Measurements from ENCODE around the gene NAALADL2.
"Not testable (repeated sequence)": the region's sequence is repeated elsewhere in the genome, so short reads cannot be mapped to it uniquely, and the experiment has no call there.

NAALADL2 gene

GRCh38 chr3:175528693-175529092 is 669.6 kb downstream of the NAALADL2 start:
- DNase-seq, result not testable (repeated sequence)

- no peak for DNase-seq
Observed at GRCh38 chr3:175535351-175535750, 676.2 kb downstream of the NAALADL2 start.

GRCh38 chr3:175546115-175546514 is 687.0 kb downstream of the NAALADL2 start:
- no peak for DNase-seq

- no peak for DNase-seq
Observed at GRCh38 chr3:175552929-175553328, 693.8 kb downstream of the NAALADL2 start.

GRCh38 chr3:175554801-175555200 is 695.7 kb downstream of the NAALADL2 start:
- DNase-seq, result no peak

GRCh38 chr3:175558261-175558660 is 699.1 kb downstream of the NAALADL2 start:
- DNase-seq, result no peak

GRCh38 chr3:175564363-175564762 is 705.2 kb downstream of the NAALADL2 start:
- no peak for DNase-seq

- no peak for DNase-seq
Observed at GRCh38 chr3:175571096-175571495, 712.0 kb downstream of the NAALADL2 start.

- DNase-seq, result no peak
Observed at GRCh38 chr3:175573226-175573625, 714.1 kb downstream of the NAALADL2 start.

GRCh38 chr3:175580318-175580717 is 721.2 kb downstream of the NAALADL2 start:
- no peak for DNase-seq

- no peak for DNase-seq
Observed at GRCh38 chr3:175585898-175586297, 726.8 kb downstream of the NAALADL2 start.

- DNase-seq, result no peak
Observed at GRCh38 chr3:175590745-175591144, 731.6 kb downstream of the NAALADL2 start.

GRCh38 chr3:175591375-175591774 is 732.2 kb downstream of the NAALADL2 start:
- no peak for DNase-seq

- no peak for DNase-seq
Observed at GRCh38 chr3:175593331-175593730, 734.2 kb downstream of the NAALADL2 start.

GRCh38 chr3:175598740-175599139 is 739.6 kb downstream of the NAALADL2 start:
- DNase-seq, result no peak

- no peak for DNase-seq
Observed at GRCh38 chr3:175601521-175601920, 742.4 kb downstream of the NAALADL2 start.

- DNase-seq, result no peak
Observed at GRCh38 chr3:175605851-175606250, 746.7 kb downstream of the NAALADL2 start.

- DNase-seq, result no peak
Observed at GRCh38 chr3:175606650-175607318, 747.6 kb downstream of the NAALADL2 start.

GRCh38 chr3:175608356-175608755 is 749.2 kb downstream of the NAALADL2 start:
- DNase-seq, result peak; percentile 66

- DNase-seq, result no peak
Observed at GRCh38 chr3:175608911-175609310, 749.8 kb downstream of the NAALADL2 start.

GRCh38 chr3:175612487-175613196 is 753.5 kb downstream of the NAALADL2 start:
- no peak for DNase-seq

- not testable (repeated sequence) for DNase-seq
Observed at GRCh38 chr3:175614107-175614506, 755.0 kb downstream of the NAALADL2 start.

- no peak for DNase-seq
Observed at GRCh38 chr3:175617247-175617646, 758.1 kb downstream of the NAALADL2 start.

- no peak for DNase-seq
Observed at GRCh38 chr3:175619369-175619768, 760.2 kb downstream of the NAALADL2 start.

- DNase-seq, result no peak
Observed at GRCh38 chr3:175620093-175620492, 761.0 kb downstream of the NAALADL2 start.

Data from NCI-H1048 (cell line).